ENCODE measurements around the gene EMILIN1. TPM values are rescaled to one million over a fixed set of nuclear protein-coding genes. Genes with fewer than 3 reads are reported as not detected.

Gene EMILIN1
- total RNA-seq, 4 donors from 2014 or later: 6.8 to 18.2 (median 11.3) TPM

DNA sequence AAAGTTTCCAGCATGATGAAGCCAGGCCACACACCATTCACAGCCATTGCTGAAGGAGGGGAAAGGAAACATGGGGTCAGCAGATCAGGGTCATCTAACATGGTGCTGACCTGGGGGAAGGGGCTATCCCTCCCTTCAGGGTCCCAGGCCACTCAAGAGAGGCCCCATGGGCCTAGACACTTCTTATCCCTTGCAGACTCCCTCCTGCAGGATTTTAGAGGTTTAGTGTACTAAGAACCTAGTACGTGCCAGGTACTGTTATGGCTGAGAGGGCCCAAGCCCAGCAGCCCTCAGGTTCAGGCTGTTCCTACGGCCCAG is 17.0 kb downstream of the EMILIN1 start:
- intact Hi-C loops (cut with DNase I; ENCODE audit: low total_unique reads): no loop called here
- TF ChIP-seq POLR2A (IDR thresholded peaks at IDR 0.05) (no peak), CTCF (IDR thresholded peaks at IDR 0.05 in 4 of 5, conservative IDR thresholded peaks at IDR 0.05 in 1 of 5) (no peak)
- peak overlapping the region in 2 of 4 donors; percentile 73 to 78 for H3K27ac ChIP-seq
- H3K4me3 ChIP-seq: no peak overlapping the region
- no peaks in the 10 kb centered on the region for H3K36me3 ChIP-seq
- no peaks in the 10 kb centered on the region for H3K9me3 ChIP-seq
- ATAC-seq (no peak), DNase-seq (no peak)
- no peaks in the 10 kb centered on the region for H3K27me3 ChIP-seq
- in situ Hi-C loops (cut with MboI; ENCODE audit: low sequenced_read_pairs in 4 of 4): loop anchor here in 2 of 4 donors (5.0 to 10.0 kb wide), 2 partner anchors 97 to 189 kb away; partner anchors contain the start of gene TRIM54 (in 2 of the 2)
- peaks cover 5 to 8% of the 10 kb centered on the region in 2 donors for H3K4me1 ChIP-seq

GRCh38 chr2:27095745-27096651 is 17.6 kb downstream of the EMILIN1 start:
- Histone ChIP-seq H3K27ac (peak overlapping the region; percentile 69 to 78 (median 71)), H3K36me3 (no peaks in the 10 kb centered on the region), H3K27me3 (no peaks in the 10 kb centered on the region), H3K9me3 (no peaks in the 10 kb centered on the region), H3K4me1 (peaks cover 5 to 8% of the 10 kb centered on the region in 2 donors), H3K4me3 (peak overlapping the region; percentile 41 to 59 (median 54))
- intact Hi-C loops (cut with DNase I; ENCODE audit: low total_unique reads) (no loop called here), in situ Hi-C loops (cut with MboI; ENCODE audit: low sequenced_read_pairs in 4 of 4) (loop anchor here in 2 of 4 donors (5.0 to 10.0 kb wide), 2 partner anchors 96 to 189 kb away; partner anchors contain the start of gene TRIM54 (in 2 of the 2))
- ATAC-seq (peak; percentile 86 to 93), DNase-seq (peak; percentile 50 to 72)
- no peak for TF ChIP-seq CTCF (IDR thresholded peaks at IDR 0.05 in 4 of 5, conservative IDR thresholded peaks at IDR 0.05 in 1 of 5)
- TF ChIP-seq POLR2A (IDR thresholded peaks at IDR 0.05): no peak

- no peak overlapping the region for H3K4me3 ChIP-seq
- no peaks in the 10 kb centered on the region for H3K36me3 ChIP-seq
- peak overlapping the region; percentile 69 to 78 (median 71) for H3K27ac ChIP-seq
- H3K4me1 ChIP-seq: peaks cover 5 to 8% of the 10 kb centered on the region in 2 donors
- no peaks in the 10 kb centered on the region for H3K27me3 ChIP-seq
- no peak for ATAC-seq
- in situ Hi-C loops (cut with MboI; ENCODE audit: low sequenced_read_pairs in 4 of 4): loop anchor here in 2 of 4 donors (5.0 to 10.0 kb wide), 2 partner anchors 95 to 188 kb away; partner anchors contain the start of gene TRIM54 (in 2 of the 2)
- intact Hi-C loops (cut with DNase I; ENCODE audit: low total_unique reads): no loop called here
- TF ChIP-seq CTCF (IDR thresholded peaks at IDR 0.05 in 4 of 5, conservative IDR thresholded peaks at IDR 0.05 in 1 of 5): no peak
- H3K9me3 ChIP-seq: no peaks in the 10 kb centered on the region
- DNase-seq: no peak
Measured at GRCh38 chr2:27096748-27097297, 18.4 kb downstream of the EMILIN1 start.

- Histone ChIP-seq H3K36me3 (no peaks in the 10 kb centered on the region), H3K4me1 (peaks cover 5 to 8% of the 10 kb centered on the region in 2 donors), H3K27me3 (no peaks in the 10 kb centered on the region), H3K9me3 (no peaks in the 10 kb centered on the region), H3K27ac (no peak overlapping the region), H3K4me3 (no peak overlapping the region)
- in situ Hi-C loops (cut with MboI; ENCODE audit: low sequenced_read_pairs in 4 of 4): loop anchor here in 2 of 4 donors (5.0 to 10.0 kb wide), 2 partner anchors 95 to 187 kb away; partner anchors contain the start of gene TRIM54 (in 2 of the 2)
- no peak for DNase-seq
- TF ChIP-seq CTCF (IDR thresholded peaks at IDR 0.05 in 4 of 5, conservative IDR thresholded peaks at IDR 0.05 in 1 of 5) (no peak), POLR2A (IDR thresholded peaks at IDR 0.05) (no peak)
- intact Hi-C loops (cut with DNase I; ENCODE audit: low total_unique reads): no loop called here
- ATAC-seq: no peak
Measured at GRCh38 chr2:27097341-27097740, 18.9 kb downstream of the EMILIN1 start.

All from gastrocnemius medialis (tissue), 4 donors.